MM.1S (cell line): ENCODE data around the gene SH3TC2.

Source experiments
- DNase-seq: peaks from one replicate; pipeline ENCODE4 v3.0.0-alpha.2; 2015
- H2AFZ ChIP-seq: fragments of 300-600 bp; sonication (generic); 2 replicates; pipeline ENCODE4 v1.6.0; 2016; ENCODE audit warnings: antibody characterized with exemption, low read length
- H3F3A ChIP-seq: fragments of 300-600 bp; sonication (generic); 2 replicates; pipeline ENCODE4 v1.6.1; 2016; ENCODE audit warnings: mild to moderate bottlenecking, antibody characterized with exemption, low read length, moderate library complexity, mixed read lengths; ENCODE audit not compliant: insufficient read depth
- H3K27ac ChIP-seq: fragments of 300-600 bp; sonication (generic); 2 replicates; pipeline ENCODE4 v1.5.1; 2016; ENCODE audit warnings: mild to moderate bottlenecking, low read length
- H3K27me3 ChIP-seq: fragments of 300-600 bp; sonication (generic); replicated peaks from 2 replicates; pipeline ENCODE4 v1.6.0; 2016; ENCODE audit warnings: low read length; ENCODE audit not compliant: insufficient read depth
- H3K36me3 ChIP-seq: fragments of 300-600 bp; sonication (generic); replicated peaks from 2 replicates; pipeline ENCODE4 v1.6.1; 2016; ENCODE audit warnings: mild to moderate bottlenecking, low read length, mixed read lengths; ENCODE audit not compliant: insufficient read depth
- H3K4me1 ChIP-seq: fragments of 300-600 bp; sonication (generic); 2 replicates; pipeline ENCODE4 v1.6.1; 2016; ENCODE audit warnings: low read length, mixed read lengths
- H3K4me2 ChIP-seq: fragments of 300-600 bp; sonication (generic); 2 replicates; pipeline ENCODE4 v1.6.0; 2016; ENCODE audit warnings: low read depth, low read length
- H3K4me3 ChIP-seq: fragments of 300-600 bp; sonication (generic); 2 replicates; pipeline ENCODE4 v1.5.1; 2016; ENCODE audit warnings: low read length, mixed read lengths
- H3K79me2 ChIP-seq: fragments of 300-600 bp; sonication (generic); 2 replicates; pipeline ENCODE4 v1.6.1; 2016; ENCODE audit warnings: mixed run types, low read length, mixed read lengths
- H3K9ac ChIP-seq: fragments of 300-600 bp; sonication (generic); 2 replicates; pipeline ENCODE4 v1.6.1; 2016; ENCODE audit warnings: low read length, mixed read lengths
- H3K9me2 ChIP-seq: fragments of 300-600 bp; sonication (generic); replicated peaks from 2 replicates; pipeline ENCODE4 v1.6.1; 2016; ENCODE audit warnings: mild to moderate bottlenecking, low read length, mixed read lengths; ENCODE audit not compliant: insufficient read depth
- H3K9me3 ChIP-seq: fragments of 300-600 bp; sonication (generic); replicated peaks from 2 replicates; pipeline ENCODE4 v1.6.1; 2016; ENCODE audit warnings: mild to moderate bottlenecking, low read length, mixed read lengths; ENCODE audit not compliant: insufficient read depth
- H4K20me1 ChIP-seq: fragments of 300-600 bp; sonication (generic); 2 replicates; pipeline ENCODE4 v1.6.1; 2016; ENCODE audit warnings: mild to moderate bottlenecking, low read length, moderate library complexity, mixed read lengths; ENCODE audit not compliant: insufficient read depth
- EZH2 ChIP-seq: fragments of 300-600 bp; sonication (generic); optimal IDR thresholded peaks from 2 replicates; pipeline ENCODE3; 2017; ENCODE audit warnings: low read depth, mild to moderate bottlenecking, antibody characterized with exemption, low read length, mixed read lengths
- EZH2phosphoT487 ChIP-seq: fragments of 300-600 bp; sonication (generic); IDR thresholded peaks from 2 replicates; pipeline ENCODE4 v1.6.1; 2018; ENCODE audit warnings: antibody characterized with exemption, low read length
- TF ChIP-seq, protein P1 (sequence below): fragments of 300-600 bp; sonication (generic); IDR thresholded peaks from 2 replicates; pipeline ENCODE4 v1.5.1; 2016; ENCODE audit warnings: antibody characterized with exemption, low read length, mixed read lengths

SH3TC2 gene

DNA sequence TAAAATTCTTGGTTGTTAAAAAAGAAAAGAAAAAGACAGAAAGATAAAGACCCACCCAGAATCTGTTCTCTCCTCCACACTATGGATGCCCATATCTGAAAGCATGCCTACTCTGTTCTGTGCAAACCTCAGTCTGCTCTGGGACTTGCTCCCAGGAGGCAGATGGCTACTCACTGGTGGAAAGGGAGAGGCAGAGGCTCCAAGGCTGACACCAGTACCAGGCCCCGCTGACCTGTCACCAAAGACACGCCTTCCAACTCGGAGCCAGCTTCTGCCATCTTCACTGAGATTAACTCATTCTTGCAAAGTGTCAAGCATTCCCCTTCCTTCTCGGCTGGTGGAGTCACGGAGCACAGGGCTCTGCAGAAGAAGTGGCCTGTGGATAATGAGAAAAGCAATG lies 21.6 kb downstream of the SH3TC2 start:
- H2AFZ ChIP-seq = no peak overlapping the region
- no peaks in the 10 kb centered on the region for H3K79me2 ChIP-seq
- peaks cover 11% of the 10 kb centered on the region for H3K4me1 ChIP-seq
- no peak overlapping the region for H3K4me3 ChIP-seq
- DNase-seq = no peak
- no peak for TF ChIP-seq EZH2phosphoT487
- TF ChIP-seq, protein P1, sequence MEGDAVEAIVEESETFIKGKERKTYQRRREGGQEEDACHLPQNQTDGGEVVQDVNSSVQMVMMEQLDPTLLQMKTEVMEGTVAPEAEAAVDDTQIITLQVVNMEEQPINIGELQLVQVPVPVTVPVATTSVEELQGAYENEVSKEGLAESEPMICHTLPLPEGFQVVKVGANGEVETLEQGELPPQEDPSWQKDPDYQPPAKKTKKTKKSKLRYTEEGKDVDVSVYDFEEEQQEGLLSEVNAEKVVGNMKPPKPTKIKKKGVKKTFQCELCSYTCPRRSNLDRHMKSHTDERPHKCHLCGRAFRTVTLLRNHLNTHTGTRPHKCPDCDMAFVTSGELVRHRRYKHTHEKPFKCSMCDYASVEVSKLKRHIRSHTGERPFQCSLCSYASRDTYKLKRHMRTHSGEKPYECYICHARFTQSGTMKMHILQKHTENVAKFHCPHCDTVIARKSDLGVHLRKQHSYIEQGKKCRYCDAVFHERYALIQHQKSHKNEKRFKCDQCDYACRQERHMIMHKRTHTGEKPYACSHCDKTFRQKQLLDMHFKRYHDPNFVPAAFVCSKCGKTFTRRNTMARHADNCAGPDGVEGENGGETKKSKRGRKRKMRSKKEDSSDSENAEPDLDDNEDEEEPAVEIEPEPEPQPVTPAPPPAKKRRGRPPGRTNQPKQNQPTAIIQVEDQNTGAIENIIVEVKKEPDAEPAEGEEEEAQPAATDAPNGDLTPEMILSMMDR = no peak
- no peak for TF ChIP-seq EZH2
- no peak overlapping the region for H3K4me2 ChIP-seq
- H3K27me3 ChIP-seq = no peaks in the 10 kb centered on the region
- no peaks in the 10 kb centered on the region for H3K9me2 ChIP-seq
- no peak overlapping the region for H3K27ac ChIP-seq
- no peaks in the 10 kb centered on the region for H4K20me1 ChIP-seq
- H3K36me3 ChIP-seq = no peaks in the 10 kb centered on the region
- H3K9me3 ChIP-seq = no peaks in the 10 kb centered on the region
- no peak overlapping the region for H3K9ac ChIP-seq
- peaks cover 4% of the 10 kb centered on the region; the same call in 1 of the 2 replicates for H3F3A ChIP-seq

DNA sequence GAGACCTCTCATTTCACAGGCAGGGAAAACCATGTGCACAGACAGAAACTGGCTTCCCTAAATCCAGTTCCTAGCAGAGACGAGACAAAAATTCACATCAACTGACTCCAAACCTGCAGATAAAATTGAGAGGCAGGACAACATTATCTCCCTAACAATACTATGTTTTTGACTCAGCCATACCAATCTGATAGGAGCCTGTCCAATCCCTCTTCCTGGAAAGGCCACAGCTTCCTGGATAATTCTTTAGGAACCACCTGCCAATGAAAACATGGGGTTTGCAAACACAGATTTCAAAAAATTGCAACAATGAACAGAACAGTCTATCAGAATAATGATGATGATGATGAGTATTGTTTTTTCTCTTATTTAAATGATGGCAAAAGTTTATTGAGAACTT lies 22.4 kb downstream of the SH3TC2 start:
- Histone ChIP-seq H3K36me3 (no peaks in the 10 kb centered on the region), H4K20me1 (no peaks in the 10 kb centered on the region), H3K4me1 (peaks cover 11% of the 10 kb centered on the region), H3K4me2 (no peak overlapping the region), H3K9me2 (no peaks in the 10 kb centered on the region), H3K27me3 (no peaks in the 10 kb centered on the region), H3K9ac (no peak overlapping the region), H3K27ac (no peak overlapping the region), H3K4me3 (no peak overlapping the region), H3F3A (peaks cover 4% of the 10 kb centered on the region; the same call in 1 of the 2 replicates), H2AFZ (no peak overlapping the region), H3K79me2 (no peaks in the 10 kb centered on the region), H3K9me3 (no peaks in the 10 kb centered on the region)
- TF ChIP-seq, protein P1 = no peak
- no peak for TF ChIP-seq EZH2phosphoT487
- no peak for TF ChIP-seq EZH2
- DNase-seq = no peak

DNA sequence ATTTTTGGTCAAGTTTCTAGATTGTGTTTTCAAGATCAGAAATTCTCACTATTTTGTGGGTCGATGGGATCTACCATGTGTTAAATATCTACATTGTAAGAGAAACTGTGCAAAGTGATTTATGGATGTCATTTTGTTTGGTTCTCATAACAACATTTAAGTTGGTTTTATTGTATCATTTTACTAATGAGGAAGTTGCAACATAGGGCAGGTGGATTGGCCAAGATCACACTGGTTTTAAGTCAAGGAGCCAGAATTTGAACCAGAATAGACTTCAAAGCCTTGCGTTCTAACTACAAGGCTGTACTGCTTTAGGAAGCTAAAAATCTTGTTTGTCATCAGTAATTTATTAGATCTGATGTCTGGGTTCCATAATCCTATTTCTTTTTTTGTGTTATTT lies 23.4 kb downstream of the SH3TC2 start:
- H3K36me3 ChIP-seq = no peaks in the 10 kb centered on the region
- no peaks in the 10 kb centered on the region for H4K20me1 ChIP-seq
- H3K27me3 ChIP-seq = no peaks in the 10 kb centered on the region
- peaks cover 4% of the 10 kb centered on the region; the same call in 1 of the 2 replicates for H3F3A ChIP-seq
- H2AFZ ChIP-seq = no peak overlapping the region
- H3K27ac ChIP-seq = no peak overlapping the region
- no peak overlapping the region for H3K4me3 ChIP-seq
- TF ChIP-seq EZH2 (no peak), EZH2phosphoT487 (no peak)
- TF ChIP-seq, protein P1 = no peak
- no peak overlapping the region for H3K4me2 ChIP-seq
- H3K9me2 ChIP-seq = no peaks in the 10 kb centered on the region
- no peaks in the 10 kb centered on the region for H3K79me2 ChIP-seq
- no peak for DNase-seq
- peaks cover 11% of the 10 kb centered on the region for H3K4me1 ChIP-seq
- H3K9me3 ChIP-seq = no peaks in the 10 kb centered on the region
- H3K9ac ChIP-seq = no peak overlapping the region
